SH-SY5Y (cell line): ENCODE data around the gene TCL1B.

Experiments used
- GATA2 ChIP-seq: IDR thresholded peaks from 2 replicates; pipeline ENCODE4 v1.6.1; 2011; ENCODE audit warnings: mild to moderate bottlenecking, low read depth, low read length
- GATA3 ChIP-seq: IDR thresholded peaks from 2 replicates; pipeline ENCODE4 v1.6.1; 2011; ENCODE audit warnings: low read depth, mild to moderate bottlenecking, low read length, moderate library complexity

- TF ChIP-seq GATA2 (no peak), GATA3 (no peak)
These were observed 5.4 kb downstream of the TCL1B start for GRCh38 chr14:95691591-95691990.
